DND-41 (cell line): ENCODE measurements around the gene GALNT6.
"Not testable (repeated sequence)": the region's sequence is repeated elsewhere in the genome, so short reads cannot be mapped to it uniquely, and the experiment has no call there.

ENCODE experiments used
- CTCF ChIP-seq: IDR thresholded peaks from 2 replicates; pipeline ENCODE4 v1.5.1; 2012; ENCODE audit warnings: borderline replicate concordance, low read length, moderate library complexity, mild to moderate bottlenecking; ENCODE audit not compliant: poor library complexity, severe bottlenecking; ENCODE audit errors: extremely low read depth
- EZH2 ChIP-seq: IDR thresholded peaks from 3 replicates; pipeline ENCODE4 v1.6.1; 2012; ENCODE audit warnings: borderline replicate concordance, low read depth, mild to moderate bottlenecking, moderate library complexity, low read length, inconsistent platforms; ENCODE audit not compliant: severe bottlenecking

DNA sequence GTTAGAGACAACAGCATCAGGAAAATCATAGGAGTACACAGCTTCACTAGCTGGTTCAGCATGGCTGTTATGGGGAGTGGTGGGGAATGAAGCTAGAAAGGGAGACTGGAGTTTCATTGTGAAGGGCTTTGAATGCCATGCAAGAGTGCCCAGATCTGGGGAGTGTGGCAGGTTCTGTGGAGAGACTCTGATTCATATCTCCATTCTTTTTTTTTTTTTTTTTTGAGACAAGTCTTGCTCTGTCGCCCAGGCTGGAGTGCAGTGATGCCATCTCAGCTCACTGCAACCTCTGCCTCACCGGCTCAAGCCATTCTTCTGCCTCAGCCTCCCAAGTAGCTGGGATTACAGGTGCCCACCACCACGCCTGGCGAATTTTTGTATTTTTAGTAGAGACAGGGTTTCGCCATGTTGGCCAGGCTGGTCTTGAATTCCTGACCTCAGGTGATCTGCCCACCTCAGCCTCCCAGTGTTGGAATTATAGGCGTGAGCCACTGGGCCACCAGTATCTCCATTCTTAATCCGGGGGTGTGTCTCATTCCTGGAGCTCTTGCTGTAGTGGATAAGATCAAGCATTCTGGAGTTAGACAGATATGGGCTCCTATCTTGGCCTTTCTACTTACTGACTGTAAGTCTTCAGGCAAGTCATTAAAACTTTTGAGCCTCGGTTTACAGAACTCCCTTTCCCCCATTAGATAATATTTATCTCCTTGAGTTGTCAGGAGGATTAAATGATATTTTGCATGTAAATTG, 73.0 kb downstream of the GALNT6 start:
- TF ChIP-seq CTCF, EZH2: not testable (repeated sequence)
